DMS53 (cell line): ENCODE data around the gene ADCY3.
A peak's percentile ranks its signal among the peaks of the same experiment; 100 is the strongest.
"Not testable (repeated sequence)": the region's sequence is repeated elsewhere in the genome, so short reads cannot be mapped to it uniquely, and the experiment has no call there.

Experiments used
- DNase-seq: peaks from one replicate; lab custom pipeline; 2025; lab: John Stamatoyannopoulos, UW

The ADCY3 gene

GRCh38 chr2:24809316-24810007 lies 110.6 kb downstream of the ADCY3 start:
- no peak for DNase-seq

DNA sequence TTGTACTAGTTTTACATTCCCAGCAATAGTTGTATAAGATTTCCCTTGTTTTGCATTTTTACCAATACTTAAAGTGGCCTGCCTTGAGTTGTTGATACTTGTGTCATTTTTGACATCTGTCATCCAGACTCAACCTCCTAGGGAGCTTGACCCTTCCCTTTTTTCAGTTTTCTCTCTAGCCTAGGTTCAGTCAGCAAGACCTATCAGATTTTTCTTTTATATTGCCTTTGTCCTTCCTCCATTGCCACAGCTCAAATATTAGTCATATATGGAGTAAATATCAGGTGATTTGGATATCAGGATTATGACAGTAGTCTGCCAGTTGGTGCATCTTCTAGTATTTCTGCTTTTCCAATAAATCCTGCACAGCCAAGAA lies 113.4 kb downstream of the ADCY3 start:
- DNase-seq: peak; percentile 22

GRCh38 chr2:24805811-24806660 lies 114.0 kb downstream of the ADCY3 start:
- DNase-seq: peak; percentile 13

DNA sequence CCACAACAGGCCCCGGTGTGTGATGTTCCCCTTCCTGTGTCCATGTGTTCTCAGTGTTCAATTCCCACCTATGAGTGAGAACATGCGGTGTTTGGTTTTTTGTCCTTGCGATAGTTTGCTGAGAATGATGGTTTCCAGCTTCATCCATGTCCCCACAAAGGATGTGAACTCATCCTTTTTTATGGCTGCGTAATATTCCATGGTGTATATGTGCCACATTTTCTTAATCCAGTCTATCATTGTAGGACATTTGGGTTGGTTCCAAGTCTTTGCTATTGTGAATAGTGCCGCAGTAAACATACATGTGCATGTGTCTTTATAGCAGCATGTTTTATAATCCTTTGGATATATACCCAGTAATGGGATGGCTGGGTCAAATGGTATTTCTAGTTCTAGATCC lies 119.5 kb downstream of the ADCY3 start:
- DNase-seq: not testable (repeated sequence)

DNA sequence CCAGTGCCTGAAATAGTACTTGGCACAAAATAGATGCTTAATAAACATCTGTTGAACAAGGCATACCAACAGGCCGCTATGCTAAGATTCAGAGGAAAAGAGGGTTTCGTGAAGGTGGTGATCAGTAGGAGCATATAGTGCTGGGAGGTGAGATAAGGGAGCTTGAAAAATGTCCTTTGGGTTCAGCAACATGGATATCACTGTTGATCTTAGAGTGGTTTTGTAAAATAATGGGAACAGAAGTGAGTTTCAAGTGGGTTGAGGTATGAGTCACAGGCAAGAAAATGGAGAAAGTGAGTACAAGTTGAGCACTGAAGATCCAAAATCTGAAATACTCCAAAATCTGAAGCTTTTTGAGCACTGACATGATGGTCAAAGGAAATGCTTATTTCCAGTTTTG lies 122.4 kb downstream of the ADCY3 start:
- DNase-seq: no peak

GRCh38 chr2:24793761-24794435 lies 126.1 kb downstream of the ADCY3 start:
- DNase-seq: peak; percentile 62

DNA sequence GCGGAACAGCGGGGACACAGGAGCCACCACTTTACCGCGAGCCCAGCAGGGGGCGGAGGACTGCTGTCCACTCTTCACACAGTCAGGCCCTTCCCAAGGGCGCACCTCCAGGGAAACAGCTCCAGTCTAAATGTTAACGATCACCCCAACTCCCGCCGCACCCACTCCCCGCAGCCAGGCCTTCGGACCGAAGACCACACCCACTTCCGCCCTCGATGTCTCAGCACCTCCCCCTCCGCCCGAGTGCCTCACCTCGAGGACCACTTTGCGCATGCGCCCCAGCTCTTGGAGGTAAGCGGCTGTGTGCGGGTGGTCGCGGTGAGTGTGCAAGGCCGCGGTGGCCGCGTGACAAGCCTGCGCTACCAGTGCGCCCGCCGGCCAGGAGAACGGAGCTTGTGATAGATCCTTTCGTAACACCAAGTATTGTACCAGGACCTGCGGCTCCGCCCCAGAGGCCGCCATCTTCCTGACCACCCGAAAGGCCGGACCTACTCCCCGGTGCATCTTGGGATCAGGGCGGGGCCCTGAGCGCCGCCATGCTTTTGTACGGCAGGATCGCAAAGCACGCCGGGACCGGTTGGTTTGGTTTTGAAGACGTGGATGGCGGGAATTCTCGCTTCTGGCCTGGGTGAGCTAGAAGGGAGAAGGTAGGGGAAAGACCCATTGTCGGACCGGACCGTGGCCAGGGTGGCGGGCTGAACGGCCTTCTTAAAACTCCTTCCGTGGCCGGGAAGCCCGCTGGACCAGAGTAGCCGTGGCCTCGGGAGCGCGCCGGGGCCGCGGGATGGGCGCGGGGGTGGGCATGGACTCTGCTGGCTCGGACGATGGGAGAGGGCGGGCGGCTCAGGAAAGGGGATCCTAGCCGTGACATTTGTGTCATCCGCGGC lies 126.9 kb downstream of the ADCY3 start, which contains the start of the genes CENPO and PTRHD1:
TSS of gene CENPO (plus strand) at position 552 of the 887 bp plus-strand sequence. CDS start 495 bp downstream, outside the sequence.
TSS of gene PTRHD1 (minus strand) at position 518 of the 887 bp plus-strand sequence. CDS start at position 504, 14 bp downstream.
- DNase-seq: peak; percentile 96

- no peak for DNase-seq
Measured at GRCh38 chr2:24792542-24792873, 127.5 kb downstream of the ADCY3 start.

GRCh38 chr2:24791452-24791851 lies 128.6 kb downstream of the ADCY3 start:
- no peak for DNase-seq

DNA sequence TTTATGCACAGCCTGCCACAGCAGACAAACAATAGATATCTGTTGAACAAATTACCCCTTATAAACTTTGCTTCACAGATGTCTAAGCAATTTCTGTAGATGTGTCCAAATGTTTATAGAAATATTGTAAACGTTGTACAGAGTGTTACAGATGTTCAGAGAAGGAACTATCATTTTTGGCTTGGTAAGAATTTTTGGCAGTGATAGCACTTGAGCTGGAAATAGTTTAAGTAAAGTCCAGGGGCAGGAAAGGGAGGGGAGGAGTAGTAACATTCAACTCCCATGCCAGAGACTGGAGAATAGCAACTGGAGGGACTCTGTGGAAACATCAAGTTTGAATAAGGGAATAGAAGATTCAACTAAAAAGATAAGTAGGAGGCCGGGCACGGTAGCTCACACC lies 131.2 kb downstream of the ADCY3 start:
- DNase-seq: no peak

DNA sequence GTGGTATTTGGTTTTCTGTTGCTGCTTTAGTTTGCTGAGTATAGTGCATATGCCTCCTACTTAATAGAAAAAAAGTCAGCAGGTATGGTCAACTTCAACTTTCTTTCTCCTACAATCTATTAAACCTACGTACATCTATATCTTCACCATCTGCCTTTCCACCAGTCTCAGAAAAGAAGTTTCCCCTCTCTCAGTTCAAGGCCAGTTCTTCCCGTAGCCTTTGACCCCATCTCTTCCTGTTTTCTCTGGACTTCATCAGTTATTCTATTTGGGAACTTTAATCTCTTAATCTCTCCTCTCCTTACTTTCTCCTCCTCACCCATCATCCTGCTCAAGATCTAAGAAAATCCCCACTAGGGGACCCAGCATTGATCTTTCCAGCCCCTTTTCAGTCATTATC lies 132.5 kb downstream of the ADCY3 start:
- DNase-seq: no peak

DNA sequence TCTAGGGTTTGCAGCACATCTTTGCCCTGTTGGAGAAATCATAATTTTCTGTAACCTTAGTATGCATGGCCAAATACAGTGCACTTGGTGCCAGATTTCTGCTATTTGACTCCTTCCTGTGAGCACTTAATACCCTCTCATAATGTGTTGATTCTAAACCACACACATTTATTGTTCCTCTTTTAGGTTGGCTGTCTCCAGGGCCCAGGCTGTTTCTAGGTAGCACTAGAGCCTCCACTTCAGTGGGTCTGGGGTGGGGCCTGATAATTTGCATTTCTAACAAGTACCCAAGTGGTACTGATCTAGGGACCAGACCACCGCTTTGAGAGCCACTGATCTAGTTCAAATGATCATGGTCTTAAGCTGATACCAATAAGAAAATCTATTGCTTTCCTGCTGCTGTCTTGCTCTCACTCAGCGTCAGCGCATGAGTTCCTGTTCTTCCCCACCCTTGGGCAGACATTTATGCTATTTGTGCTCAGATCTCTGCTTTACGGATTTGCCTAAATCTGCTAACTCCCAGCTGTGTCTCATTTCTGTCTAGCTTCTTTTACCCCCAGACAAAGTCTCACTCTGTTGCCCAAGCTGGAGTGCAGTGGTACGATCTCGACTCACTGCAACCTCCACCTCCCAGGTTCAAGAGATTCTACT lies 134.2 kb downstream of the ADCY3 start:
- peak; percentile 16 for DNase-seq

DNA sequence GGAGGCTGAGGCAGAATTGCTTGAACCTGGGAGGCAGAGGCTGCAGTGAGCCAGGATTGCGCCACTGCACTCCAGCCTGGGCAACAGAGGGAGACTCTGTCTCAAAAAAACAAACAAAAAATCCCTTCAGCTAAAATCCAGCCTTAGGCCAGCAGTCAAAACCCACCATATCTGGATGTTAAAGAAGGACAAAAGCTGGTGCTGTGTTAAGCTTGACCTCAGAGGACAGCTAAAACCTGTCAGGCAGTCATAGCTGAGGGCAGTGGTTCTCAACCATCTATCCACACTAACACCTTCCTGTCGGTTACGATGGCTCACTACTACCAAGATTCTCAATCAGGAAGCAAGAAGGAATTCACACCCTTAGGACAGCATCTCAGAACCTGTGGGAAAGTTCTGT lies 136.4 kb downstream of the ADCY3 start:
- DNase-seq: no peak

- no peak for DNase-seq
Measured at GRCh38 chr2:24779116-24779515, 140.9 kb downstream of the ADCY3 start.

DNA sequence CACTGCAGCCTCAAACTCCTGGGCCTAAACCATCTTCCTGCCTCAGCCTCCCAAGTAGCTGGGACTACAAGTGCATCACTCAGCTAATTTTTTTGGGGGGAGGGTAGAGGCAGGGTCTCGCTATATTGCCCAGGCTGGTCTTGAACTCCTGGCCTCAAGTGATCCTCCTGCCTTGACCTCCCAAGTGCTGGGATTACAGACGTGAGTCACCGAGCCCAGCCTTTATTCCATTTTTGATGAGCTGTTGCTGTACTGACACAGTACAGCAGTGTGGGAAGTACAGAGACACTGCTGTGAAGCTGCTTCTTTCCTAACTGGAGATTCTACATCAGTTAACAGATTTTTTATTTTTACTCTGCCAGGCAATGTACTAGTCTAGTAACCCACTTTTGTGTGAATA lies 145.7 kb downstream of the ADCY3 start:
- DNase-seq: no peak

- no peak for DNase-seq
Measured at GRCh38 chr2:24771764-24772586, 148.1 kb downstream of the ADCY3 start.

- DNase-seq: no peak
Measured at GRCh38 chr2:24771061-24771460, 149.0 kb downstream of the ADCY3 start.
